Ishikawa (cell line): ENCODE measurements around the gene HLCS.

ENCODE experiments used
- CEBPB ChIP-seq: IDR thresholded peaks from 2 replicates; pipeline ENCODE4 v1.6.1; 2012
- CREB1 ChIP-seq: IDR thresholded peaks from 2 replicates; pipeline ENCODE4 v1.6.1; 2012; ENCODE audit warnings: low read depth
- EGR1 ChIP-seq: IDR thresholded peaks from 2 replicates; pipeline ENCODE4 v1.6.1; 2012
- EP300 ChIP-seq: IDR thresholded peaks from 2 replicates; pipeline ENCODE4 v1.6.1; 2012; ENCODE audit warnings: borderline replicate concordance
- FOXM1 ChIP-seq: IDR thresholded peaks from 2 replicates; pipeline ENCODE4 v1.6.1; 2012; ENCODE audit warnings: low read depth, borderline replicate concordance
- MAX ChIP-seq: IDR thresholded peaks from 2 replicates; pipeline ENCODE4 v1.6.1; 2012
- NFIC ChIP-seq: IDR thresholded peaks from 2 replicates; pipeline ENCODE4 v1.6.1; 2012
- RAD21 ChIP-seq: IDR thresholded peaks from 2 replicates; pipeline ENCODE4 v1.6.1; 2012; ENCODE audit warnings: low read depth
- TAF1 ChIP-seq: IDR thresholded peaks from 2 replicates; pipeline ENCODE4 v1.6.1; 2012; ENCODE audit warnings: low read depth, mild to moderate bottlenecking
- TCF12 ChIP-seq: IDR thresholded peaks from 2 replicates; pipeline ENCODE4 v1.6.1; 2012; ENCODE audit warnings: low read depth
- TEAD4 ChIP-seq: IDR thresholded peaks from 2 replicates; pipeline ENCODE4 v1.6.1; 2012
- USF1 ChIP-seq: IDR thresholded peaks from 2 replicates; pipeline ENCODE4 v1.6.1; 2012
- YY1 ChIP-seq: IDR thresholded peaks from 2 replicates; pipeline ENCODE4 v1.6.1; 2012; ENCODE audit warnings: low read depth
- ZBTB7A ChIP-seq: IDR thresholded peaks from 2 replicates; pipeline ENCODE4 v1.6.1; 2012; ENCODE audit warnings: low read depth
- TF ChIP-seq, protein P1 (sequence below): IDR thresholded peaks from 2 replicates; pipeline ENCODE4 v1.6.1; 2012; ENCODE audit warnings: low read depth, mild to moderate bottlenecking

HLCS gene

DNA sequence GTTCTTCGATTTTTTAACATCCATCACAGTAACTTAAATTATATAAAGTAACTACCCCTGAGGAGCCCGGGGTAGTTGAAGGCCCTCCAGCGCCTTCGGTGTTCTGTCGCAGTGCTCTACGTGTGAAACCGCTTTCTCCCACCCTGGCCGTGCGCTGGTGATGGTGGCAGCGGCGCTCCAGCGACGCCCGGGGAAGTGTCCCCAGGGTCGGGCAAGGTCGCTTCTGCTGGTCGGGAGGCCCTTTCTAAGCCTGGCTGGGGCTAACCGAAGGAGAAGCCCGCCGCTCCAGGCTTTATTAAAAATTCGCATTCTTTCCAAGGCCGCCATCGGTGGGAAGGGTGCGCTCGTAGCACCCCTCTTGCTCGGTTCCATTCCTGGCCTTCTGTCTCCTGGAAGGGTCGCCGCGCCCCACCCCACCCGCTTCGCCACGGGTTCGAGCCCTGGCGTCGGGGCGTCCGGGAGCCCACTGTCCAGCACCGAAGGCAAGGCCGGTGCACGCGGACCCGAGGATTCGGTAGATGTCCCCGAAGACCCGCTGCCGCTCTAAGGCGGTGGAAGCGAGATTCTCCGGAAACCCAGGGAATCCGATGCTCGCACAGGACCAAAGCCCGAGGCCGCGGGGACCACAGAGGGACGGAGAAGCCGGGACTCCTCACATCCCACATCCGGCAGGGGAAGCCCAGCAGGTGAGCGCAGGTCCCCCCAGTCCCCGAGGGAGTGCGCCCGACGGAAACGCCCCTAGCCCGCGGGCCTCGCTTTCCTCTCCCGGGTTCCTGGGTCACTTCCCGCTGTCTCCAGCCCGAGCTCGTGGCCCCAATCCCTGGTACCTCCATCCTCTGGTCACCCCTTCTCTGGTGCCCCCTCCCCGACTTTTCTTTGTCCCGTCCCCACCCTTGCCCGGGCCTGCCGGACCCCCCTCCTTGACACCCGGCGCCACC lies 39.3 kb upstream of the HLCS start:
- TF ChIP-seq MAX (no peak), FOXM1 (no peak), CEBPB (no peak)

- TF ChIP-seq NFIC: no peak
- TF ChIP-seq, protein P1, sequence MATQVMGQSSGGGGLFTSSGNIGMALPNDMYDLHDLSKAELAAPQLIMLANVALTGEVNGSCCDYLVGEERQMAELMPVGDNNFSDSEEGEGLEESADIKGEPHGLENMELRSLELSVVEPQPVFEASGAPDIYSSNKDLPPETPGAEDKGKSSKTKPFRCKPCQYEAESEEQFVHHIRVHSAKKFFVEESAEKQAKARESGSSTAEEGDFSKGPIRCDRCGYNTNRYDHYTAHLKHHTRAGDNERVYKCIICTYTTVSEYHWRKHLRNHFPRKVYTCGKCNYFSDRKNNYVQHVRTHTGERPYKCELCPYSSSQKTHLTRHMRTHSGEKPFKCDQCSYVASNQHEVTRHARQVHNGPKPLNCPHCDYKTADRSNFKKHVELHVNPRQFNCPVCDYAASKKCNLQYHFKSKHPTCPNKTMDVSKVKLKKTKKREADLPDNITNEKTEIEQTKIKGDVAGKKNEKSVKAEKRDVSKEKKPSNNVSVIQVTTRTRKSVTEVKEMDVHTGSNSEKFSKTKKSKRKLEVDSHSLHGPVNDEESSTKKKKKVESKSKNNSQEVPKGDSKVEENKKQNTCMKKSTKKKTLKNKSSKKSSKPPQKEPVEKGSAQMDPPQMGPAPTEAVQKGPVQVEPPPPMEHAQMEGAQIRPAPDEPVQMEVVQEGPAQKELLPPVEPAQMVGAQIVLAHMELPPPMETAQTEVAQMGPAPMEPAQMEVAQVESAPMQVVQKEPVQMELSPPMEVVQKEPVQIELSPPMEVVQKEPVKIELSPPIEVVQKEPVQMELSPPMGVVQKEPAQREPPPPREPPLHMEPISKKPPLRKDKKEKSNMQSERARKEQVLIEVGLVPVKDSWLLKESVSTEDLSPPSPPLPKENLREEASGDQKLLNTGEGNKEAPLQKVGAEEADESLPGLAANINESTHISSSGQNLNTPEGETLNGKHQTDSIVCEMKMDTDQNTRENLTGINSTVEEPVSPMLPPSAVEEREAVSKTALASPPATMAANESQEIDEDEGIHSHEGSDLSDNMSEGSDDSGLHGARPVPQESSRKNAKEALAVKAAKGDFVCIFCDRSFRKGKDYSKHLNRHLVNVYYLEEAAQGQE: no peak
- TF ChIP-seq ZBTB7A: no peak
- no peak for TF ChIP-seq TEAD4
- TF ChIP-seq CREB1: no peak
- no peak for TF ChIP-seq YY1
- TF ChIP-seq EGR1: no peak
- TF ChIP-seq FOXM1: no peak
- TF ChIP-seq EP300: no peak
- TF ChIP-seq TAF1: no peak
- no peak for TF ChIP-seq CEBPB
- TF ChIP-seq MAX: no peak
- TF ChIP-seq TCF12: no peak
- TF ChIP-seq USF1: no peak
- no peak for TF ChIP-seq RAD21
These were observed 35.0 kb upstream of the HLCS start for GRCh38 chr21:37001441-37001840.

- no peak for TF ChIP-seq NFIC
- no peak for TF ChIP-seq CEBPB
- no peak for TF ChIP-seq FOXM1
- TF ChIP-seq YY1: no peak
- TF ChIP-seq TCF12: no peak
- TF ChIP-seq, protein P1: no peak
- TF ChIP-seq EGR1: no peak
These were observed 33.9 kb upstream of the HLCS start for GRCh38 chr21:37000381-37000780.

GRCh38 chr21:36999131-36999898 lies 32.8 kb upstream of the HLCS start:
- TF ChIP-seq TAF1: no peak
- no peak for TF ChIP-seq EGR1
- no peak for TF ChIP-seq RAD21
- no peak for TF ChIP-seq TEAD4
- TF ChIP-seq CEBPB: no peak
- no peak for TF ChIP-seq USF1
- TF ChIP-seq MAX: no peak
- no peak for TF ChIP-seq TCF12
- TF ChIP-seq ZBTB7A: no peak
- no peak for TF ChIP-seq CREB1
- TF ChIP-seq, protein P1: no peak
